HS-5 (cell line): ENCODE data around the gene NDST4.

Experiments
- DNase-seq: peaks from one replicate; pipeline ENCODE4 v3.0.0-alpha.2; 2012; ENCODE audit warnings: low read depth

NDST4 gene

DNA sequence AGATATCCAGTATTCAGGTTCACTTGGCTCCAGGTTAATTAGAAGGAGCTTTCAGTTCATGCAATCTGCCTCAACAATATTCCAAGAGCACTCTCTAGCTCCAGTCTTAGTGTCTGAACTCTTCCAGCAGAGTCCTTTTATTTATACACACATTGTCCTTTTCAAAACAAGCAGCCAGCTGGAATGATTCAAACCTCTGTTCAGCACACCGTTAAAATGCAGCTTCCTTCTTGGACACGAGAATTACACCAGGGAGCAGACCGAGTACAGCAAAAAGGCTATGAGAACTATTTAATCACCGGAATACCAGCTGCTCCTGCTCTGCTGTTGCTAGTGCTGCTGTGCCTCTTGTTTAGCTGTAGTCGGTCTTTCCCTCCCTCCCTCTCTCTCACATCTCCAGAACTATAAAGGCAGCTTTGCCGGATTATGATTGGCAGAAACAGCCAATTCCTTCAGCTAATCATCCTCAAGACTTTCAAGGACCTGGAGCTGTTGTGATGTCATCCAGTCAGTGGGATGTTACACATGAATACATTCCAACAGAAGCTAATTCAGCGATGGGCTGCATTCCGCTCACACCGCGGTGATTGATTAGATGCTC, at the start of gene NDST4:
Gene NDST4, minus strand, starts transcription at position 115 of the 601 bp plus-strand sequence. CDS start 36,584 bp downstream, outside the sequence.
- peak; percentile 53 for DNase-seq

DNA sequence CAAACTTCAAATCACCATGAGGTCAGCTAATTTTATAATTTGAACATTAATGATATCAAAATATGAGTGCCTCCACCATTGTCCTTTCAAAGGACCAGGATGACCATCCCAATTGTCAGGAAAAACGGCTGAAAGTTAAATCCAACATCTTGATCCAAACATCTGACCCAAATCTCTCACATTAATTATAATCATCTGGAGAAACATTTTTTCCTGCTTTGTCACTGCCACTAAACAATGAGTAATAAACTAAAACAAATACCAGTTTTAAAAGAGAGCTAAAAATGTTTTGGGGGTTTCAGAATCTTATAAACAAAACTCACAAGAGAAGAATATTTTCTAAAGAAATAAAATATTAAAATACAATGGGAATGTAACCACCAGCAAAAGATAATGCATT, 45.7 kb upstream of the NDST4 start:
- DNase-seq = peak; percentile 55

DNA sequence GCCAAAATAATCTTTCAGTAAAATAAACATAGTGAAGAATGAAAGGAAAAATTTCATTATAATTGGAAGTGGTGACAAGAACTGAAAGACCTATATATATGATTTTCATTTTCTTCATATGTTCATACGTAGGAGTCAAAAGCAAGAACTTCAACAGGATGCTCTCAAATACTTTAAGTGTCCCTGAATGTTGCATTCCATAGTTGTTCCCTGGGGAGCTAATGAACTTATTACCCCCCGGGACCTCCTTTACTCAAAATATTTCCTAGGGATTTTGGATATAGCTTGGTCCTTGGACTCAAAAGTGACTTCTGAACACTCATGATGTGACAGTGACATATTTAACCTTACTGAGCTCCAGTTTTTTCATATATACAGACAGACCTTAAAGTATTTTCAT, 44.9 kb upstream of the NDST4 start:
- DNase-seq = no peak

DNA sequence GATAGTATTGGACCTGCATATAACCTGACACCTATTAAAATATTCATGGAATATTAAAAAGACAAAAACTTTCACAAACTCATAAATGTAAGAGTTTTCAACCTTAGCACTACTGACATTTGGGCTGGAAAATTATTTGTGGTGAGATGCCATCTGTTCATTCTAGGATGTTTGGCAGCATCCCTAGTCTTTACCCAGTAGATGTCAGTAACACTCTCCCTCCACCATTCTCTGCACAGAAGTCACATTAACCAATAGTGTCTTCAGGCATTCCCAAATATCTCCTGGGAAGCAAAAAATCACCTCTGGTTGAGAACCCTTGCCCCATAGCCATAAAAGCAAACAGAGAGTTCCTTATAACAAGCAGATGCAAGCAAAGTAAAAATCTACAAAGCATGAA, 41.4 kb upstream of the NDST4 start:
- DNase-seq = no peak

DNA sequence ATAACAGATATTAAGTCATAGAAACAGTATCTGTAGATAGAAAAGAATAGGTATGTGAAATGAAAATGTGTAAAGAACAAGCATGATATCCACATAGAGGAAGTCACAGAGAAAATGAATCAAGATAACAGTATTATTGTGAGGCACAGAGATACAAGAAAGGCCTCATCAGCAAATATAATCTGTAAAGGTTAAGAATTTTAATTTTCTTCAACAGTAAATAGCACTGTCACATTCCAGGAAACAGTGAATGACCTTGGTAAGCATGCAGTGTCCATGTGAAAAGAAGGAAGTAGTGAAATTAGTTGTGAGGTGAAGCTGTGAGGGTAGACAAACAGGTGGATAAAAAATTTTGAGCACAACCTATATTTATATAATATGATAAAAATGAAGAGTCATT, 39.5 kb upstream of the NDST4 start:
- DNase-seq = no peak

DNA sequence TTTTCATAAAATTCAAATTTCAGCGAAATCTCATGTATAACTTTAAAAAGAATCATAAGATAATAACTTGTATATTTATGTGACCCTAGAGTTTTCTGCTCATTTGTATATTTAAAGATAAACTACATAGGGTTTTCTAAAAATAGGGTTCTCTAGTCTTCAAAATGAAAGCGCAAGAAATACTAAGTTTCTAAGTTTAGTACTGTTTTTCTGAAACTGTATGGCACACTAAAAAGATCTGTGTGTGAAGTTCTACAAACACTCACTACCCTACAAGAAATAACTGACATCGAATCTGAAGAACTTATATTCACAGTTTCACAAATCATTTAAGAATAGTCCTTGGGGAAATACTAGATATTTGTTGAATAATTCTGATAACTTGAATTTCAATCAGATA, 38.7 kb upstream of the NDST4 start:
- DNase-seq = no peak

DNA sequence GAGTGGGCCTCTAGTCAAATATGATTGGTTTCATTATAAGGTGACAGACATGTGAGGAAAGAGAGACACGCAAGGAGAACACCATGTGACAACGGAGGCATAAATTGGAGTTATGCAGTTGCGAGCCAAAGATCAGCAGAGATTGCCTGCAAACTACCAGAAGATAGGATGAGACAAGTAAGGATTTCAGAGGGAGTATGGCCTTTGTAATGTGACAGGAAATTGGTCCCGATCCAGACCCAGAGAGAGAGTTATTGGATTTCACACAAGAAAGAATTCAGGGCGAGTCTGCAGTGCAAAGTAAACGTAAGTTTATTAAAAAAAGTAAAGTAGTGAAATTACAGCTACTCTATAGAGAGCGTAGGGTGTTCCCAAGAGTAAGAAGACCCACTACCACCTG, 35.7 kb upstream of the NDST4 start:
- no peak for DNase-seq

DNA sequence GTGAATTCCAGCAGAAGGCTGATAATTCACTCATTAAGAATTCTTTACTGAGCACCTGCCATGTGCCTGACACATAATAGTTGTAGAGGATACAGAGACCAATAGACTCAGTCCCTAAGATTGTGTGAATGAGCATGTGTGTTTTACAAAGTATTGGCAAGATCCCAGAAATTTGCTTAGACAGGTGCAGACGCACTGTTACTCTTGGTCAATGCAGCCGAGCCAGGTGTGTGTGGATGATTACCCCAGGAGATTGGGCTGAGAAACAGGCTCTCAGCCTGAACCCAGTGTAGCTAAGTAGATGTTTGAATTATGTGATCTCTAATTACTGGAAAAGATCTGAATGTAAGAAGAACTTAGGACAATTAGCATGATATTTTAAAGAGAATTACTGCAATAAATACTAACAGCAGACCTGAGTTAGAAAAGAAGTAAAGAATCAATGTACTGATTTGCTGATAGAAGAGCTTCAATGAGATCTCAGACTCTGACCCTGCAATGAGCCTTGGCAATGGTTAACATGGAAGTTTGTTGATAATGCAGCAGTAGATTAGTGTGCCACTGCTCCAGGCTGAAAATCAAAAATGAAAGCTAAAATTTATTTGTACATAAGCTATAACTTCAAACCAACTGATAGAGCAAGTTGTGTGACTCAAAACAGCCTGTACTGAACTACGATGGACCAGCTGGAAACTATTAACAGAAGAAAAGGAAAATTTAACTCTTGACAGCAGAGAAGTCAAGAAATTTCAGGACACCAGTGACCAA, 32.2 kb upstream of the NDST4 start:
- no peak for DNase-seq

DNA sequence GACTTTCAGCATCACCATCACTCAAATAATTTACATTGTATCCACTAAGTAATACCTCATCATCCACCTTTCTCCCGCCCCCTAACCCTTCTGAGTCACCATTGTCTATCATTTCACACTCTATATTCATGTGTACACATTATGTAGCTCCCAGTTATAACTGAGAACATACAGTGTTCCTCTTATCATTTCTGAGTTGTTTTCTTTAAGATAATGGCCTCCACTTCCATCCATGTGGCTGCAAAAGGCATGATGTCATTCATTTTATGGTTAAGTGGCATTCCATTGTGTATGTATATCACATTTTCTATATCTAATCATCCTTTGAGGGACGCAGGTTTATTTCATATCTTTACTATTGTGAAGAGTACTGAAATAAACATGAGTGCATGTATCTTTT, 14.6 kb upstream of the NDST4 start:
- DNase-seq = no peak

DNA sequence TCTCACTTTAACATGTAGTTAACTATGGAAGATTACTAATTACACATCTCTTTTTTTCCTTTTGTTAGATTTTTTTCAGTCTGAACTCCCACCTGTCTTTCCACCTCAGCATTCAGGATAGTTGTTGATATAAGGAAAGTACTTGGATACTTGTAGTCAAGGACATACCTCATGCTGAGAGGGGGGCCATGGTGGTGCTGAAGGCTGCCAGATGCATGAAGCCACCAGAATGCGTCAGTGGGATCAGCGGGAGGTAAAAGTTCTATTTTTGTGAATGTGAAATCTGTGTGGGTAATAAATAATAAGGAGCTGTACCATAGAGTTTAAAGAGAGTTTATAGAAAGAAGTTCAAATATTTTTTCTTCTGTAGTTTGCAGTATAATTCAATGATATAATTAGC, 13.1 kb upstream of the NDST4 start:
- DNase-seq = no peak

DNA sequence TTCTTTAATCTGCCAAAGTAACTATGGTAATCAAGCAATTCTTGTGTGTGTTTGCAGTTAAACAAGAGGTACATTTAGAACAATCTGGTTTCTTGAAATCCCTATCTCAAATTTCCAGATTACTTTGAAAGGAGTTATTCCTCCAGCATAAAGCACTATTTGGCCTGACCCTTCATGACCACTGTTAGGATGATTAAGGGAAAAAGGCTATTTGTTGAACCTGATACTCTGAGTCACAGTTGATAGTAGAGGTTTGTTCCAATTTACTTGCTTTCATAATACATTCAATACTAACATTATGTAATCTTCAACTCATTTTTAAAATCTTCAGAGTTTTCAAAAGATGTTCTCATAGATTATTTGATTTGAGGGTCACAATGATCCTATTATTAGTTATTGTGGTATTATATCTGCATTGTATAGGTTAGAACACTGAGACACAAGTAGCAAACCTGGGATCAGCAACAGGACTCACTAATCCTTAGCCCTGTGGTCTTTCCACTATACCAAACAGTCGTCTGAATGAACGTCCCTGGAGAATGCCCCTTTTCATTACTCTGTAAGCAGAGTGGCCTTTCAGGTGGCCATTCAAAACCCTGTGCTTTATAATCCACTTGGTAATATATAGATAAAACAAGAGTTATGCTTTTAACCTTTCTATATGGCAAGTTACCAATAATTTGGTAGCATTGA, 8.1 kb upstream of the NDST4 start:
- no peak for DNase-seq

DNA sequence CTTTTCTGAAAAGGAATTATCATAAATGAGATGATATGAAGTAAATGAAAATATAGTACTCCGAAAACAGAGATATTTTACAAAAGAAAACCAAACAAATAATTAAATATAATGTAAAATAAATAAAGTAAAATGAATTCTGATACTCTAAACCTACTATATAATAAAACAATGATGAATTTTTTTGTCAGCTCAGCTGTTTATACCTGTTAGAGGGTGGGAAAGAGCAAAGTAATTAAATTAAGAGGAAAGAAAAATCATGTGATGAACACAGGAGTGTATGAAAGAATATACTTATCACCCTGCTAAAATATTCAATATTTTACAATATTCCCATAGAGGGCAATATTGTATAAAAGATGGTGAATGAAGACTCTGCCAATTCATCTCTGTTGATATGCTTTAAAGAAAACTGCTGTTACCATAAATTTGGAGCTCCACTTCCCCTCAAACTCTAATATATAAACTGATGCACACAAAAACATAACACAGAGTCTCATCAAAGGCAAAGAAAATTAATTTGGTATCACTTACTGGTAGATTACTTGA, 6.5 kb upstream of the NDST4 start:
- DNase-seq = no peak

DNA sequence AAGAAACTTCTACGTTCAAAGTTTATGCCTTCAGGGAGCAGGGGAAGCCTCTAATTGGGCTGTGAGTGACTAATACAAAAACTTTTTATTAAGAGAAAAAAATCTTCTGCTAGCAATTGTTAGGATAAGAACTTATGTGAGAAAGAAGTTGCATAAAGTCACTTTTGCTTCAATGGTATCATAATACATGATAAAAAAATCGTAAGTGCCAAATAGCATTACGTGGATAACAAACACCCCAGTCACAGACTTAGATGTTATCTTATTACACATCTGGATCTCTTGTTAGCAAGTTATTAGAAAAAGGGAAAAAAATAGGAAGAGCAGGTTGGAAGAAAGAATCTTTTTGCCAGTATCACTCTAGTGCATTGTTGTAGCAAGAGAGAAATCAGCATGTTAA, 4.2 kb upstream of the NDST4 start:
- DNase-seq = no peak

DNA sequence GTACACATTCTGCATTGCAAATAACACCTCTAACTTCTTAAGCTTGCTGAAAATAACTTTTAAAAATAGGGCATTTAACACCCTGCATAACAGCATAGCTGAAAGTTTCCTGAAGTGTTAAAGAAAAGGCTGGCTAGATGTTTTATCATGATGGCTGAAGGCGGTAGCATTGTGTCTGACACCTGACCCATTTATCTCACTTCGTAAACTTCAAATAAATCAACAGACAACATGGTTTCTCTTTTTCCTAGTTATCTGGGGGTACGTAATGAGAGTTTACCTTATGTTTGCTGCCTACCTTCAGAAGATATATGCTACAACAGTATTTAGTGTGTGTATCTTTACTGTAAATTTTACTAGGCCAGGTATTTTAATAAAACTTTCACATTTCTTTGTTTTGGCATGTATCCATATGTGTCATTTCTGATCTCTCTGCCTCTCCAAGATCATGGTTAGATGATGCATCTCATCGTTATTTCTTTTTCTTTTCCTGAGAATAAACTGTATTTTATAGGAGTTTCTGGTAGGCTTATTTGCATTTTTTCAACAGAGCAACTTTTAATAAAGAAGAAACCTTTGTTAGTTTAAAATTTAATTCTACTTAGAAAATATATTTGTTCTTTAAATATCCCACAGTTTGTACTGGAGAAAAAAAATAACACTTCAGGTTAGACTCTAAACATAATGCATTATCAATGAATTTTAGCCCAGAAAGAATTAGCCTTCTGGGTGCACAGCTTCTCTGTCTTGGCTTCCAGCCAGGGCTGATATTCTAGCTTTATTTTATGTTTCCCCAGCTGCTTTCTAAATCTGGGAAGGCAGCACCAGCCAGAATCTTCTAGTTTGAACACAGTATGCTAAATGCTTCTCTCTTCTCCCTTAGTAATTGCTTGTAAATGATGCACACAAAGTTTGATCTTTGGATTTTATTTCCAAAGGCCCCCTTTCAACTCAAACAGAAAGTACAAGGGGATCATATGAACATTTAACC, 2.9 kb downstream of the NDST4 start:
- no peak for DNase-seq

DNA sequence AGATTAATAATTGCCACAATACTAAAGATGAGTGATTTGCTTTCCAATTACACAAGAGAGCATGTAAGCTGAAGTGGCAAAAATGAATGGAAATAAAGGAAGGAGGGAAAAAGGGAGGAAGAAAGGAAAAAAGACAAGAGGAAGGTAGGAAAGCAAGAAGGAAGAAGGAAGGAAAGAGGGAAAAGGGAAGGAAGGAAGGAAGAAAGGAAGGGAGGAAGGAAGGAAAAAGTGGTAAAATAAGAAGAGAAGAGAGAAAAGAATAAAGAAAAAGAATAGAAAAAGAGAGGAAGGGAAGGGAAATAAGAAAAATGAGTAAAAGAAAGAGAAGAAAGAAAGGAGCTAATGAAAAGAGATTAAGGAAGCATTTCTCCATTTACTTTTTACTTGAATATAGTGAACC, 4.6 kb downstream of the NDST4 start:
- DNase-seq = no peak

DNA sequence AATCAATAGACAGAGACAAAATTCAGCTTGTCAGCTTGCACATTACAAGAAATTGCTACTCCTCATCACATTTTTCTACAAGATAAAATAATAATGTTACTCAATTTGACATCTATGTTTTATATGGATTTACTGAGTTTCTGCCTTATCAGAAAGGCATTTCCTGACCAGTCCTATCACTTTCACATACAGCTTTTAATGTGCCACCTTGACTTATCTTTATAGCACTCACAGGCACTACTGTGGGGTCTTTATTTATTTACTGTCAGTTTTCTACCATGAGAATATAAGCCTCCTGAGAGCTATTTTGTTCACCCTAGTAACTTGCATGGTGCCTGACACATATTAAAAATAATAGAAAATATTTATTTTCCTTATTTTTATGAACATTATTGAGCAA, 6.0 kb downstream of the NDST4 start:
- DNase-seq = no peak

DNA sequence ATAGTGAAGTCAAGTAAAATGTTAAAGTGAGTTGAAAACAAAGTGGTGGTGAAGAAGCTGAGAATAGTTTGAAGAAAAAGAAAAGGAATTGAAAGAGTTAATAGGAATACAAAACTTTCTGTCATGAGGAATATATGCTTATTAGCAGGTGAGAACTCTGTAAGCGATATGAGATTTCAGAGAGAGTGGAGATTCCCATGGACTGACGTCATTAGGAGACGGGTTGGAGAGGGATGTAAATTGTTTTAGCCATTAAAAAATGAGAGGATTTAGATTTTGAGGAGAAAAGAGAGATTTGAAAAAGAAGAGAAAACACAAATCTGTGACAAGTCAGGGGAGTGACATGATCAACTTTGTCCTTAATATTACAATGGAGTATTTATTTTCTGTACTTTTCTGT, 11.7 kb downstream of the NDST4 start:
- DNase-seq = no peak

DNA sequence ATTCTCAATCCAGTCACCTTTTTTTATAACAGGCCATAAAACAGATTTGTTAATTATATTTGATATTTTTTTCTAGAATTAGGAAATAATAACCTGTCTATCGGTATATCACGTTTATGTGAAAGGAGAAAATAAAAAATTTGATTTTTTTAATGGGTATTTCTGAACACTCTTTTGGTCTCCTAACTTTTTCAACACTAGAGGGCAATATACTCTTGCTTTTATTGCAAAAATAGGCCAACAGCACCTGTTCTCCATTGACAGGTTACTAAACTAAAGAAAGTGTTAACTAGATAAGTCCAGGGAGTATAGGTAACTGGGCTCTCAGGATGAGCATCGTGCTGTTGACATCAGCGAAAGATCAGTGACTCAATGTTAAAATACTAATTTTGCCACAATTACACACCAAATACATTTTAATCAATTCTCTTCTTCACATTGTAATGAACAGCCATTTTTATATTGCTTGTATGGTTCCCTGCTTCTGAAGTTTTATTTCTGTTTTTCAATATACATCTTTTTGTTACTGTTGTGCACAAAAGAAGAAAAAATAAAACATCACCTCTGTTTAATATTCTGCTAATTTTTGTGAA, 22.8 kb downstream of the NDST4 start:
- no peak for DNase-seq

DNA sequence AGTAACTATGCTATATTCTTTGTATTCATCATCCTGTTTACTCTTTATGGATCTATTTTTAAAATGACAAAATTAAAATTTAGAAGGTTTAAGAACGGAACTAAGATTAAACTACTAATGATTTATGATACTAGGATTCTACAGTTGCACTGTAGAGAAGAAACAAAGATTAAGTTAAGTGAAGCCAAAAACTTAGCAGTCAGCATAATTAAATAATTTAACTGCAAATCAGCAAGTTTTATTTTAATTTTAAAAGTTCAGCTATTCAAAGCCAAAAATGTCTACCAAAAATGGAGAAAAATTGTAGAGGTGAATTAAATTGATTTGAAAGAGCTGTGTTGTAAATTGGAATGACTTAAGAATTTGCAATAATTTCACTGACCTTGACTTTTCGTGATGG, 30.8 kb downstream of the NDST4 start:
- no peak for DNase-seq

DNA sequence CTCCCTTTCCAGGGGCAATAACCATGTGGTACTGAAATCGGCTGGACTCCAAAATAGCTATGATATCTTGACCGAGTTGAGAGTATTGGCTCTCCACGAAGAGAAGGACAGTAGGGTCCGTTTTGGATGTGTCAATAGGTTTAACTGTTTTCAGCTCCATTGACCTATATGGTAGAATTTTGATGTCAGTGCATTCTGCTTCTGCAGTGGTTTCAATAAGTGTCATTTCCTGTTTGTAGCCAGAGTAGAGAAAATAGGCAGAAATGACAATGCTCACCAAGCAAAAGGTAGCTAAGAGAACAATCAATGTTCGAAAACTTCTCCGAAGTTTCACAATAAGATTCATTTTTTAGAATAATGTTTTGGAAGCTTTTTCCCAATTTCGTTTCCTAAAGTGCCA, 36.7 kb downstream of the NDST4 start:
- DNase-seq = no peak

DNA sequence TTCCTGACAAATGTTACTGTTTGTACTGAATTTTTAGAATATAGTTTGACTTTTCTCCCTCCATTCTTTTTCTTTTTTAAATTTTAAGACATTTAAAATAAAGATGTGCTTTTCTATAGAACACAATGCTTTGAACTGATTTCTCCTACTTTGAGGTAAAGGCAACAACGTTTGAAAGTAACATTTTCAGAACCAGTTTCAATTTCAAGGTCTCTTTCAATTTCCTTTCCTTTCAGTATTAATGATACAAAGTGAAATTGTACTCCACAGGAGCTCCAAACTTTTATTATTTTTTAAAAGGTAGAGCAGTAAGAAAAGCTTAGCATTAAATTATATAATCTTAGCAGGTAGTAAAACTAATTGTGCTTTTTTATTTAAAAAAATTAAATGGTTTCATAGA, 54.9 kb downstream of the NDST4 start:
- no peak for DNase-seq

DNA sequence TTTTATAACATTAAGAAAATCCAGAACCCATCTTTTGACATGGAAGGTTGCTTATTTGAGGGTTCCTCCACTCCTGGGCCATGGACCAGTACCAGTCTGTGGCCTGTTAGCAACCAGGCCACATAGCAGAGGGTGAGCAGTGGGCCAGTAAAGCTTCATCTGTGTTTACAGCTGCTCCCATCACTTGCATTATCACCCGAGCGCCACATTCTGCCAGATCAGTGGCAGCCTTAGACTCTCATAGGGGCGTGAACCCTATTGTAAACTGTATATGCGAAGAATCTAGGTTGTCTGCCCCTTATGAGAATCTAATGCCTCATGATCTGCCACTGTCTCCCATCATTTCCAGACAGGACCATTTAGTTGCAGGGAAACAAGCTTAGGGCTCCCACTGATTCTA, 58.6 kb downstream of the NDST4 start:
- no peak for DNase-seq
